T-helper 17 cell (primary cell): ENCODE data around the gene PCDH9. TPM values are rescaled to one million over a fixed set of nuclear protein-coding genes. Genes with fewer than 3 reads are reported as not detected.
"Not testable (repeated sequence)": the region's sequence is repeated elsewhere in the genome, so short reads cannot be mapped to it uniquely, and the experiment has no call there.

ENCODE experiments used
- ATAC-seq: fragments of 150-1000 bp; cut with Tn5 transposase; 2 replicates; pipeline ENCODE4 v1.10.0; 2021; ENCODE audit warnings: mild to moderate bottlenecking, moderate library complexity
- DNase-seq, 3 donors: peaks; one replicate each; pipeline versions ENCODE4 v3.0.0 to v3.0.0-alpha.2; 2020 to 2021
- H3K9me3 ChIP-seq: one replicate; pipeline ENCODE4 v1.7.0; 2013; ENCODE audit warnings: low read length, mild to moderate bottlenecking; ENCODE audit not compliant: control insufficient read depth, poor library complexity, severe bottlenecking
- H3K27ac Mint-ChIP-seq: one replicate; pipeline ENCODE4 v1.8.0; 2022; ENCODE audit warnings: mild to moderate bottlenecking, moderate library complexity, mixed read lengths
- H3K27me3 Mint-ChIP-seq: one replicate; pipeline ENCODE4 v1.8.0; 2022; ENCODE audit warnings: mixed read lengths
- H3K36me3 Mint-ChIP-seq: one replicate; pipeline ENCODE4 v1.8.0; 2022; ENCODE audit warnings: low read depth, mixed read lengths
- H3K4me1 Mint-ChIP-seq: one replicate; pipeline ENCODE4 v1.8.0; 2022; ENCODE audit warnings: mild to moderate bottlenecking, mixed read lengths
- H3K4me3 Mint-ChIP-seq: one replicate; pipeline ENCODE4 v1.8.0; 2022; ENCODE audit warnings: mild to moderate bottlenecking, moderate library complexity, mixed read lengths
- total RNA-seq, 4 donors: library from RNA in 2 of 4; stranded (reverse) in 2 of 4; gene quantifications; one replicate each; pipeline ENCODE4 v1.2.3 and lab custom pipeline; 2022 to 2026

Gene PCDH9
- total RNA-seq, 2 donors from 2014 or later, result 0.50 to 0.67 TPM

DNA sequence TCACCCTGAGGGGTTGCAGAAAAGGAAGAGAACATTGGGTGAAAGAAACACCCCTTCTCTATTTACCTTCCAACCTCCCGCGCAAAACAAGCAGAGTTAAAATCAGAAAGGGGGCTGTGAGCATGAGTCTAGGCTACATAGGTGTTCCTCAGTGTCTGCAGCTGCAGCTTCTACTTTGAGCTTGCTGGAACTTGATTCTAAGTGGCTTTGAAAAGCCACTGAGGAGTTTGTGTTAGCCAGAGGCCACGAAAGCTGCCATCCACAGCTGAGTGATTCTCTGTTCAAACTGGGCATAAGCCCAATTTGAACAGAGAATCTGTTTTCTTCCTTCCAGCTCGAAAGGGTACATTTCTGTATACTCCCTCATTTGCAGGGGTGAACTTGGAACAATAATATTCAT, 343.9 kb downstream of the PCDH9 start:
- no peak overlapping the region for H3K4me3 Mint-ChIP-seq
- H3K36me3 Mint-ChIP-seq, result no peaks in the 10 kb centered on the region
- no peak overlapping the region for H3K27ac Mint-ChIP-seq
- no peaks in the 10 kb centered on the region for H3K27me3 Mint-ChIP-seq
- no peaks in the 10 kb centered on the region for H3K4me1 Mint-ChIP-seq
- DNase-seq (no peak), ATAC-seq (no peak)
- H3K9me3 ChIP-seq, result no peaks in the 10 kb centered on the region

DNA sequence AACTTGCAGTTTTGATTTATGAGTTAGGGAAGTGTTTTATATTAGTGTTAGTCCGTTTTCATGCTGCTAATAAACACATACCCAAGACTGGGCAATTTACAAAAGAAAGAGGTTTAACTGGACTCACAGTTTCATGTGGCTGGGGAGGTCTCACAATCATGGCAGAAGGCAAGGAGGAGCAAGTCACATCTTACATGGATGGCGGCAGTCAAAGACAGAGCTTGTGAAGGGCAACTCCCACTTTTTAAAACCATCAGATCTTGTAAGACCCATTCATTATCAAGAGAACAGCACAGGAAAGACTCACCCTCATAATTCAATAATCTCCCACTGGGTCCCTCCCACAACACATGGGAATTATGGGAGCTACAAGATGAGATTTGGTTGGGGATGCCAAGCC, 349.0 kb downstream of the PCDH9 start:
- not testable (repeated sequence) for H3K27me3 Mint-ChIP-seq, H3K4me1 Mint-ChIP-seq, DNase-seq, H3K9me3 ChIP-seq, H3K4me3 Mint-ChIP-seq, H3K36me3 Mint-ChIP-seq, ATAC-seq, H3K27ac Mint-ChIP-seq

DNA sequence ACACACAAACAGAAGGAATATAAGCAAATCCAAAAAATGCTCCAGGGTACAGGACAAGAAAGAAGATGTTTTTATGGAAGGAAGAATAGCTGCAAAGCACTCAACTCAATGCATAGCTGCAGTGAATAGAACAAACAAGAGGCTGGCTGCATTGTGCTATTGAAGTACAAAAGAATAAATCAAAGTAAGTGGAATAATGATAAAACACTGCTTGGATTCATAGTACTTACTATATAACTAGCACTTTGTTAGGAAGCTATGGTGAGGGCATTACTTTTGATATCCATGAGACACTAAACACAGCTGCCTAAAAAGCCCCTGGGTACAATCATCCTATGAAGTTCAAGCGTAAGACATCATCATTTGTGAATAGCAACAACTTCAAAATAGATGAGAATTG, 350.1 kb downstream of the PCDH9 start:
- H3K9me3 ChIP-seq, result no peaks in the 10 kb centered on the region
- no peak overlapping the region for H3K4me3 Mint-ChIP-seq
- H3K27ac Mint-ChIP-seq, result no peak overlapping the region
- H3K4me1 Mint-ChIP-seq, result no peaks in the 10 kb centered on the region
- no peaks in the 10 kb centered on the region for H3K27me3 Mint-ChIP-seq
- no peaks in the 10 kb centered on the region for H3K36me3 Mint-ChIP-seq
- ATAC-seq, result no peak
- no peak for DNase-seq

DNA sequence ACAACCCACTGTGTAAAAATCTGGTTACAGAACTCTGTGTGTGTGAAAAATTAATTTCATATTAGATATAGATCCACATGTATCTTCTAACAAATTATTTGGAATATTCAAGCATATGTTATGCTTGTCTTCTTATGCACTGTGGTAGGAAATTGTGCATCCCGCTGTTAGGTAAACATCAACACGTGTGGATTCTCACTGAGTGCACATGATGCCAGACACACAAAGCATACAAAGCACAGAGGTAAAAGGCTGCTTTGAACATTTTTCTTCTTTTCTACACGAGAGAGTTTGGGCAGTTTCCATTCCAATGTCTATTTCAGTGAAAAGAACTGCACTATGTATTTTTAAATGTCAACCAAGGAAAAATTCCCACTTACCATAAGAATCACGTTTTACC, 354.9 kb downstream of the PCDH9 start:
- Mint-ChIP-seq H3K4me1 (no peaks in the 10 kb centered on the region), H3K27ac (no peak overlapping the region), H3K27me3 (no peaks in the 10 kb centered on the region), H3K36me3 (no peaks in the 10 kb centered on the region), H3K4me3 (no peak overlapping the region)
- H3K9me3 ChIP-seq, result no peaks in the 10 kb centered on the region
- ATAC-seq, result no peak
- DNase-seq, result no peak

DNA sequence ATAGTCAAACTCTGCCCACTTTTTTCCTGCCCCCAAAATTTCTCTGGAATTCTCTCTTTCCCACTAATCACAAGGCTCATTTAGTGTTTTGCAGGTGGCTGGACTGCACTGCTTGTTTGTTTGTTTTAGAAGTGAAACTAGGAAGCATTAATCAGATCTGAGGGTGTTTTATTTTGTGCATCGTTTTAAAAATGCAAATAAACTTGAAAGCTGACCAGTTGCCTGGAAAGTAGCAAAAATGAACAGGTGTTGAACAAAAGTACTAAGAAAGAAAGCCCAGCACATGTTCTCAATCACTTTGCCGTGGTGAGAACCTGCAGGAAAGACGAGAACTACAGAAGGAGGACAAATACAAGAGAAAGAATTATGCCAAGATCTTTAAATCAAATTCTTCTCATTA, 365.5 kb downstream of the PCDH9 start:
- Mint-ChIP-seq H3K27me3 (no peaks in the 10 kb centered on the region), H3K36me3 (peaks cover 2% of the 10 kb centered on the region), H3K4me1 (no peaks in the 10 kb centered on the region), H3K4me3 (no peak overlapping the region), H3K27ac (no peak overlapping the region)
- no peak for DNase-seq
- H3K9me3 ChIP-seq, result no peaks in the 10 kb centered on the region
- no peak for ATAC-seq

DNA sequence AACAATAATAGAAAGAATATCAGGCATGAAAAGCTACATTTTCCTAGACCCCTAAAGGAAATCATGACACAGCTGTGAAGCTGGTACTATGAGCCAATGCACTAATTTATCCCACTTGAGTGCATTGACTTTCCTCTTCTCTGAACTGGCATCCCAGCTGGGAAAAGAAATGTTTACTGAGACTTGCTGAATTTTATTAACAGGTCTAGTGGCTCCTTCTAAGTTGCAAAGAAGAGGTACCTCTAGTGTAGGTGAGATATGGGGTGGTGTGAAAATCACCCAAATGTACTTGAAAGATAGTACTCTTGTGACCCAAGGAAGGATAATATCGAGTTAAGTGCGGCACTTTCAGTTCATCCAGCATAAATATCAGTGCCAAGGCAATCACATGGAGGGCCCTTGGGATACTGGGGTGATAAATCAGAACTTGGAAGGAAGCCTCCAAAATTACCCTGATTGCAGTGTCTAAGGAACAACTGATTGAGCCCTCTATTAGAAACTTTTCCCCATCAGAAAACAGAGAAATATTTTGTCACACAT, 369.2 kb downstream of the PCDH9 start:
- no peak overlapping the region for H3K4me3 Mint-ChIP-seq
- H3K4me1 Mint-ChIP-seq, result no peaks in the 10 kb centered on the region
- DNase-seq, result no peak
- H3K36me3 Mint-ChIP-seq, result peaks cover 2% of the 10 kb centered on the region
- H3K9me3 ChIP-seq, result no peaks in the 10 kb centered on the region
- H3K27me3 Mint-ChIP-seq, result no peaks in the 10 kb centered on the region
- no peak for ATAC-seq
- H3K27ac Mint-ChIP-seq, result no peak overlapping the region

DNA sequence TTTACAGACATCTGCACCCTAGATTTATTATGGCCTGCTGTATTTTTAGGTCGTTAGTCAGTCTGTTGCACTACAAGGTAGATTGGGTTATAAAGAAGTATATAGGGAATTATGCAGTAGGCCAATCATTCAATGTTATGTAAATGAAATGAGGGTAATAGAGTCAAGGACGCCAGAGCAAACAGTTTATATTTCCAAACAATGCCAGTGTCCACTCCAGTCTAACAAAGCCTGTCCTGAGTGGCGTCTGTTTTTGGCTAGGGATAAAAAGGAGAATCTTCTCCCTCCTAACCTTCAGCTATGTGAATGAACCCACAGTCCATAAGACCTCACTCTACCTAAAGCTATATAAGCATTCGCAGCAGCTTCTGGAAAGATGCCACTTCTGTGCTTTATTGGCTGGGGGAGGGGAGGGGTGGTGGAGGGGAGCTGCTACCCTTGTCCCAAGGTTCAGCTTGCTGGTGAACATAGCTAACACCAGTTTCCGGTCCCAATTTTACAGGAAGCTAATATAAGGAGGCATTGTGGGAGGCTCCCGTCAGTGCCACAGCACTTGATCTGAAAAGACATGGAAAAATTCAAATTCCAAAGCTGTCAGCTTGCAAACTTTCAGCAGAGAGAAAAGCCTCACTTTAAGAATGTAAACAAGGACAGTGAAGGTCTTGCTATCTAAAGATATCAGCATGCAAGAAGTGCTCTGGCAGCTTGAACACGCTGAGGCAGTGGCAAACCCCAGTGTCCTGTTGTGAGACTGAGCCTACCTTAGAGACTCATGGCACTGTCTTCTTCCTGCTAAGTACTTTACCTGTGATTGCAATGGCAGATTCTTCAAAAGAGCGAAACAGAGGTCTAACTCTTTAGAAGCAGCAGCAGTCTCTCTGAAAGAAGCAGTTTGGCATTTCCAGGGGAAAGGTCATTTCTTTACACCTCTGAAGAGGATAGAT, 369.9 kb downstream of the PCDH9 start:
- no peaks in the 10 kb centered on the region for H3K27me3 Mint-ChIP-seq
- no peaks in the 10 kb centered on the region for H3K4me1 Mint-ChIP-seq

DNA sequence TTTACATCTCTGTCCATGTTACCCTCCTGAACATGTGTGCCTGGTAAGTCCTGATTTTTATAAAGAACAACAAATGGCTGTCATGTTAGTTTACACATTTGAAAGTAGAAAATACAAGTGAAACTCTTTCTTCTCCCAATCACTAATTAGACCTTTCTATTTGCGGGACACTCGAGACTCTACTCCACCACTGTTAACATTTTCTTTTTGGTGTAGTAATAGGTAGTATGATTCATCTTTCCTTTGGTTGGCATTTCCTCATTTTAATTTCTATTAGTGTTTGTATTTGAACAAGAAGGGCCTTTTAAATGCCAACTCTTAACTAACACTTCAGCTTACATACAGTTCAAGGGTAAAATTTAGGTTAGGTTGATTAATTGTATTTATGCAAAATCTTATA, 371.1 kb downstream of the PCDH9 start:
- ATAC-seq (no peak), DNase-seq (no peak)
- Mint-ChIP-seq H3K27me3 (no peaks in the 10 kb centered on the region), H3K4me3 (no peak overlapping the region), H3K27ac (no peak overlapping the region), H3K4me1 (no peaks in the 10 kb centered on the region), H3K36me3 (no peaks in the 10 kb centered on the region)
- no peaks in the 10 kb centered on the region for H3K9me3 ChIP-seq

More for the DNA sequence above, 369.9 kb downstream of the PCDH9 start:
- H3K4me3 Mint-ChIP-seq, result no peak overlapping the region
- no peak for ATAC-seq
- no peak for DNase-seq
- no peaks in the 10 kb centered on the region for H3K9me3 ChIP-seq
- no peaks in the 10 kb centered on the region for H3K36me3 Mint-ChIP-seq
- H3K27ac Mint-ChIP-seq, result no peak overlapping the region

DNA sequence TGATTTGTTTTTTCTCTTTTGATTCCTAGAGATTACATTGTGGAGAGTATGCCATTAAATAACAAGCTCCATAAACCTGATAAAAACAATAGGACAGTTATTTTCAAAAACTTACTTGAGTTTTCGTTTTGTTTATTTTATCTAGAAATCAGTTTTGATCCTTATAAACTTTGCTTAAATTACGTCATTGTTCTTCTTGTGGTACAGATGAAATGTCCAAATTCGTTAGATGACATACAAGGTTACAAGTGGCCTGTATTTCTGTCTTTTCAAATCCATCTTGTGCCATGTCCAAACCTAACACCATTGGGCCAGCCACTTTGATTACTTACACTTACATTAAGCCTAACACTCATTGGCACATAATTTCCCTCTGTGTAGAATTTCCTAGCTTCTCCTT, 372.0 kb downstream of the PCDH9 start:
- Mint-ChIP-seq H3K27ac (no peak overlapping the region), H3K36me3 (no peaks in the 10 kb centered on the region), H3K27me3 (no peaks in the 10 kb centered on the region), H3K4me1 (no peaks in the 10 kb centered on the region), H3K4me3 (no peak overlapping the region)
- DNase-seq, result no peak
- no peak for ATAC-seq
- no peaks in the 10 kb centered on the region for H3K9me3 ChIP-seq

DNA sequence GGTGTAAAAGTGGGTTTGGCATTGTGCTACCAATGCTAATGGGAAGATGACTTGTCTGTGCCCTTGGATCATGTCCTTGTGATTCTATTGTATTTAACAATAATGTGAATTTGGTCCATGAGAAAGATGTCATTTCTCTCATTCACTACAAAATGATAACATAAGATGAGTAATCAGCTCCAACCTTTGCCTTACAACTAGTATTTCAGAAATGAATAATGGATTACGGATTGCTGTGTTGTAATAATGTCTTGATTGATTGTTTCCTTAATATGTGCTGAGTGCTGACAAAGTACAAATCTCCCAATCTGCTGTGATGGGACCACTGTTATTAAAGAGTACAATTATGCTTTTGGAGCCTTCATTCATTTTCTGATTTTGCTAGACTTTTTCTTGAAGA, 375.0 kb downstream of the PCDH9 start:
- no peak for ATAC-seq
- Mint-ChIP-seq H3K27ac (no peak overlapping the region), H3K36me3 (no peaks in the 10 kb centered on the region), H3K4me1 (no peaks in the 10 kb centered on the region), H3K27me3 (no peaks in the 10 kb centered on the region), H3K4me3 (no peak overlapping the region)
- no peaks in the 10 kb centered on the region for H3K9me3 ChIP-seq
- no peak for DNase-seq

DNA sequence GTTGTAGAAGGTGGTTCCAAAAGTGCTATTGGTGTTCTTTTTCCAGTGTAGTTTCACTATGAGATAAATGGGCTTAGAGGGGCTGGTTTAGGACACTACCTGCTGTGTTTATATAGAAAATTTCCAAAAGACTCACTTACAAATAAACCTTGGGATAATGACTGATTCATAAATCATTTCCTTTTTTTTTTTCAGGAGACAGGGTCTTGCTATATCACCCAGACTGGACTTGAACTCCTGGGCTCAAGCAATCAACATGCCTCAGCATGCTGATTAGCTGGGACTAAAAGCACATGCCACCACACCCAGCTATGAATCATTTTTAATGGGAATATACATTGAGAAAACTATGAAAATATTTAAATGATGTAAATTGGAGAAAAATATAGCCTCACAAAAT, 376.6 kb downstream of the PCDH9 start:
- no peak overlapping the region for H3K27ac Mint-ChIP-seq

DNA sequence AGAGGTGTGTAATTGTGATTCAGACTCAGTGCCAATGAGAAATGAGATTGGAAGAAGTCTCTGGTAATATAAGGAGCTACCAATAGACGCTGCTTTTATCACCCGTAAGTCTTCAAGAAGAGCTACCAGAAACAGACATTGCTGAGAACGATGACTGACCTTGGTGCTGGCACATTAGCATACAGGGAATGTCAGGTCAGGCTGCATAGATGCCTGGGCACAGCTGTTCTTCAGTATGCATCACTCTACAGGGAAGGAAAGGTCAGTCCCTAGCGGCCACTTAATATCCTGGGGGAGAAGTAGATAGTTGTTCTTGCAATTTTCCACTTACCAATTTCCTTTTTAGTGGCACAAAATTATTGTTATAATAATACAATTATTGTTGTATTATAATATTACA, 380.4 kb downstream of the PCDH9 start:
- DNase-seq (no peak), ATAC-seq (no peak)
- no peaks in the 10 kb centered on the region for H3K9me3 ChIP-seq
- no peaks in the 10 kb centered on the region for H3K27me3 Mint-ChIP-seq
- no peak overlapping the region for H3K27ac Mint-ChIP-seq
- no peak overlapping the region for H3K4me3 Mint-ChIP-seq
- no peaks in the 10 kb centered on the region for H3K4me1 Mint-ChIP-seq
- no peaks in the 10 kb centered on the region for H3K36me3 Mint-ChIP-seq

More for the DNA sequence above, 376.6 kb downstream of the PCDH9 start:
- Mint-ChIP-seq H3K4me1 (no peaks in the 10 kb centered on the region), H3K4me3 (no peak overlapping the region), H3K27me3 (no peaks in the 10 kb centered on the region), H3K36me3 (no peaks in the 10 kb centered on the region)
- no peak for ATAC-seq
- H3K9me3 ChIP-seq, result no peaks in the 10 kb centered on the region
- no peak for DNase-seq

DNA sequence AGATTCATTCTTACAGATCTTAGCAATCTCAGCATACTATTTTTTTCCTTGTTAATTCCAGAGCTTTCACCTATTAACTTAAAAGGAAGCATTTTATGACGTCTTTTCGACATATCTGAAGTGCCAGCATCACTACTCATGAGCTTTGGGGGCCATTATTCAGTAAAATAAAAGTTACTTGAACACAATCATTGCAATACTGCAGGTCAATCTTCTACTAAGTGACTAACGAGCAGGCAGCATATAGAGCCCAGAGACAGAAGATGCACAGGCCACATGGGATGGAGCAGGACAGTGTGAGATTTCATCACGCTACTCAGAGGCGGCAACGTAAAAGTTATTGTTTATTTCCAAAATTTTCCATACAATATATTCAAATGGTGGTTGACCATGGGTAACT, 382.6 kb downstream of the PCDH9 start:
- Mint-ChIP-seq H3K4me3 (no peak overlapping the region), H3K4me1 (no peaks in the 10 kb centered on the region), H3K36me3 (no peaks in the 10 kb centered on the region), H3K27ac (no peak overlapping the region), H3K27me3 (no peaks in the 10 kb centered on the region)
- no peak for ATAC-seq
- H3K9me3 ChIP-seq, result no peaks in the 10 kb centered on the region
- DNase-seq, result no peak

DNA sequence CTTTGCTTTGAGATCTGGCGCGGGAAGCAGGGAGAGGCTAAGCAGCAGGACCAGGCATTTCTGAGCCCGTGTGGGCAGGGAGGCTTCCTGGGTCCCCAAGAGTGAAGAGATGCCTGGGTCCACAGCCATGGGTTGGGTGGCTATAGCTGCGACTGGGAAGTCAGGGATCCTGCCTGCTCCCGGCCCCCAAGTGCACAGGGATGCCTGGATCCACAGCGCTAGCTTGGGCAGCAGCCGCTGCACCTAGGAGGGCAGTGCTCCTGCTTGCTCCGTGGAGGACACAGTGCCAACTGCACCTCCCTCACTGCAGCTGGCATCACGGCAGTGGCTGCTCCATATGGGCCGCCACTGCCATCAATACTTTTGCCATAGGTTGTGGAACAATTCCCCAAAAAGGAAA, 384.7 kb downstream of the PCDH9 start:
- no peaks in the 10 kb centered on the region for H3K9me3 ChIP-seq
- Mint-ChIP-seq H3K27ac (no peak overlapping the region), H3K36me3 (no peaks in the 10 kb centered on the region), H3K4me3 (no peak overlapping the region), H3K27me3 (no peaks in the 10 kb centered on the region), H3K4me1 (no peaks in the 10 kb centered on the region)
- no peak for ATAC-seq
- no peak for DNase-seq
